HG02852 (cell line): ENCODE data around the gene MYO7B.

ENCODE experiments used
- ATAC-seq: cut with Tn5 transposase; IDR thresholded peaks from one replicate; pipeline ENCODE4 v1.9.1; 2021; ENCODE audit warnings: mild to moderate bottlenecking, moderate library complexity; ENCODE audit not compliant: unreplicated experiment

MYO7B gene

GRCh38 chr2:127658641-127659407 is 123.3 kb downstream of the MYO7B start:
- ATAC-seq, result no peak

GRCh38 chr2:127659408-127660290 is 124.2 kb downstream of the MYO7B start:
- no peak for ATAC-seq

- ATAC-seq, result no peak
Observed at GRCh38 chr2:127660291-127660578, 124.8 kb downstream of the MYO7B start.

- no peak for ATAC-seq
Observed at GRCh38 chr2:127661072-127661649, 125.7 kb downstream of the MYO7B start.

GRCh38 chr2:127661949-127662510 is 126.5 kb downstream of the MYO7B start:
- no peak for ATAC-seq

- no peak for ATAC-seq
Observed at GRCh38 chr2:127662937-127663565, 127.6 kb downstream of the MYO7B start.

GRCh38 chr2:127663566-127664064 is 128.1 kb downstream of the MYO7B start:
- ATAC-seq, result no peak

GRCh38 chr2:127664065-127664894 is 128.8 kb downstream of the MYO7B start:
- ATAC-seq, result no peak

GRCh38 chr2:127664895-127665225 is 129.4 kb downstream of the MYO7B start:
- no peak for ATAC-seq

GRCh38 chr2:127665267-127665893 is 129.9 kb downstream of the MYO7B start:
- ATAC-seq, result no peak

GRCh38 chr2:127669056-127669455 is 133.6 kb downstream of the MYO7B start:
- ATAC-seq, result no peak

GRCh38 chr2:127670055-127670956 is 134.8 kb downstream of the MYO7B start:
- no peak for ATAC-seq

GRCh38 chr2:127670957-127671290 is 135.4 kb downstream of the MYO7B start:
- no peak for ATAC-seq

- no peak for ATAC-seq
Observed at GRCh38 chr2:127671557-127672302, 136.2 kb downstream of the MYO7B start.

- no peak for ATAC-seq
Observed at GRCh38 chr2:127672341-127673224, 137.1 kb downstream of the MYO7B start.

- no peak for ATAC-seq
Observed at GRCh38 chr2:127673291-127674069, 138.0 kb downstream of the MYO7B start.
